Measurements from ENCODE around the gene XPNPEP2.
"Not testable (repeated sequence)": the region's sequence is repeated elsewhere in the genome, so short reads cannot be mapped to it uniquely, and the experiment has no call there.

The XPNPEP2 gene

GRCh38 chrX:129719931-129720530 lies 18.7 kb upstream of the XPNPEP2 start:
- DNase-seq: no peak

GRCh38 chrX:129720741-129721140 lies 18.0 kb upstream of the XPNPEP2 start:
- DNase-seq: no peak

- no peak for DNase-seq
Measured at GRCh38 chrX:129721414-129721813, 17.4 kb upstream of the XPNPEP2 start.

GRCh38 chrX:129721870-129722269 lies 16.9 kb upstream of the XPNPEP2 start:
- no peak for DNase-seq

- no peak for DNase-seq
Measured at GRCh38 chrX:129723511-129723910, 15.3 kb upstream of the XPNPEP2 start.

GRCh38 chrX:129724754-129725153 lies 14.0 kb upstream of the XPNPEP2 start:
- no peak for DNase-seq

- DNase-seq: peak; percentile 6
Measured at GRCh38 chrX:129726307-129727111, 12.3 kb upstream of the XPNPEP2 start.

GRCh38 chrX:129728061-129728460 lies 10.7 kb upstream of the XPNPEP2 start:
- no peak for DNase-seq

GRCh38 chrX:129731228-129731627 lies 7.6 kb upstream of the XPNPEP2 start:
- DNase-seq: no peak

- DNase-seq: no peak
Measured at GRCh38 chrX:129732857-129733256, 5.9 kb upstream of the XPNPEP2 start.

GRCh38 chrX:129733335-129733734 lies 5.4 kb upstream of the XPNPEP2 start:
- no peak for DNase-seq

GRCh38 chrX:129736491-129736890 lies 2.3 kb upstream of the XPNPEP2 start:
- no peak for DNase-seq

- DNase-seq: no peak
Measured at GRCh38 chrX:129737916-129738315, 863 bp upstream of the XPNPEP2 start.

- no peak for DNase-seq
Measured at GRCh38 chrX:129739578-129739977, 799 bp downstream of the XPNPEP2 start.

GRCh38 chrX:129741880-129742758 lies 3.3 kb downstream of the XPNPEP2 start:
- no peak for DNase-seq

GRCh38 chrX:129742759-129743152 lies 4.0 kb downstream of the XPNPEP2 start:
- not testable (repeated sequence) for DNase-seq

GRCh38 chrX:129743821-129744220 lies 5.0 kb downstream of the XPNPEP2 start:
- DNase-seq: no peak

- no peak for DNase-seq
Measured at GRCh38 chrX:129744861-129745321, 6.1 kb downstream of the XPNPEP2 start.

- DNase-seq: no peak
Measured at GRCh38 chrX:129746557-129747470, 8.0 kb downstream of the XPNPEP2 start.

- no peak for DNase-seq
Measured at GRCh38 chrX:129747533-129747932, 8.8 kb downstream of the XPNPEP2 start.

- DNase-seq: no peak
Measured at GRCh38 chrX:129748305-129748704, 9.5 kb downstream of the XPNPEP2 start.

- no peak for DNase-seq
Measured at GRCh38 chrX:129749069-129749468, 10.3 kb downstream of the XPNPEP2 start.
